H1 (cell line): ENCODE measurements around the gene ANAPC10. TPM values are rescaled to one million over a fixed set of nuclear protein-coding genes. Genes with fewer than 3 reads are reported as not detected.

ENCODE experiments used
- CHD2 ChIP-seq: IDR thresholded peaks from 2 replicates; pipeline ENCODE4 v1.6.1; 2012; ENCODE audit warnings: low read length, improper control_type of control experiment
- CHD7 ChIP-seq: fragments of 300-600 bp; sonication (generic); IDR thresholded peaks from 2 replicates; pipeline ENCODE4 v1.7.1; 2012; ENCODE audit warnings: low read length, moderate library complexity, mild to moderate bottlenecking, inconsistent platforms; ENCODE audit not compliant: insufficient replicate concordance
- NANOG ChIP-seq: IDR thresholded peaks from 2 replicates; pipeline ENCODE4 v1.6.1; 2011; ENCODE audit warnings: low read length, low read depth, mild to moderate bottlenecking, inconsistent platforms; ENCODE audit not compliant: insufficient read depth, poor library complexity, severe bottlenecking
- NRF1 ChIP-seq: IDR thresholded peaks from 2 replicates; pipeline ENCODE4 v1.6.1; 2011; ENCODE audit warnings: mild to moderate bottlenecking, low read depth, low read length, improper control_type of control experiment
- POLR2A ChIP-seq, 2 experiments: IDR thresholded peaks; 1 replicate in 1 of 2; 2 replicates in 1 of 2; pipeline ENCODE4 v1.6.1; 2011; ENCODE audit warnings: low read depth in 2 of 2, low read length in 2 of 2, mild to moderate bottlenecking in 2 of 2; ENCODE audit errors: control extremely low read depth in 1 of 2
- POLR2AphosphoS5 ChIP-seq: IDR thresholded peaks from 2 replicates; pipeline ENCODE4 v1.6.1; 2011; ENCODE audit warnings: low read depth, low read length
- RAD21 ChIP-seq, 2 experiments: IDR thresholded peaks in 1 of 2; conservative IDR thresholded peaks in 1 of 2; 2 replicates each; pipeline ENCODE4 v1.6.1; 2011; ENCODE audit warnings: low read depth in 2 of 2, low read length in 2 of 2, improper control_type of control experiment in 1 of 2, inconsistent platforms in 1 of 2, mild to moderate bottlenecking in 1 of 2, moderate library complexity in 1 of 2
- RFX5 ChIP-seq: IDR thresholded peaks from 2 replicates; pipeline ENCODE4 v1.6.1; 2011; ENCODE audit warnings: low read depth, low read length, improper control_type of control experiment, borderline replicate concordance
- SP4 ChIP-seq: IDR thresholded peaks from 2 replicates; pipeline ENCODE4 v1.6.1; 2012; ENCODE audit warnings: low read length, inconsistent platforms
- TCF12 ChIP-seq: IDR thresholded peaks from 2 replicates; pipeline ENCODE4 v1.6.1; 2011; ENCODE audit warnings: low read depth, mild to moderate bottlenecking, low read length
- YY1 ChIP-seq: IDR thresholded peaks from 2 replicates; pipeline ENCODE4 v1.6.1; 2011; ENCODE audit warnings: low read depth, mild to moderate bottlenecking, low read length
- polyA plus RNA-seq, 7 experiments: library from polyadenylated mRNA; depleted of rRNA in 3 of 7; stranded (reverse) in 5 of 7; unstranded in 2 of 7; fragments of >200 nt in 5 of 7; fragments of 200-250 nt in 2 of 7; gene quantifications; 1 replicate in 5 of 7; 2 replicates in 1 of 7; 4 replicates in 1 of 7; pipeline versions ENCODE4 v1.2.1 to v1.2.3, GENCODE V29; 2011 to 2013; ENCODE audit warnings: missing spikeins in 2 of 7, mixed read lengths in 2 of 7
- total RNA-seq: library from RNA; stranded (reverse); fragmentation: NEBNext Ultra II Directional; extraction: Animal tissue kit (Norgen Biotek cat#: 25700); gene quantifications from 2 replicates; pipeline ENCODE4 v1.2.1, GENCODE V29; 2021

The ANAPC10 gene
- total and polyA plus RNA-seq, 2 of the 8 experiments (the other 6 are each of a cell fraction or from before 2014, with no cell fraction given), result 17.6 to 23.3 TPM

- no peak for TF ChIP-seq CHD7
- TF ChIP-seq NANOG, result no peak
- TF ChIP-seq POLR2A (IDR thresholded peaks at IDR 0.05; ENCODE audit: control extremely low read depth in 1 of 2, low read depth in 2 of 2, low read length in 2 of 2), result no peak
- TF ChIP-seq NRF1, result no peak
- TF ChIP-seq TCF12, result no peak
- no peak for TF ChIP-seq YY1
- TF ChIP-seq RFX5, result no peak
- no peak for TF ChIP-seq RAD21 (IDR thresholded peaks at IDR 0.05 in 1 of 2, conservative IDR thresholded peaks at IDR 0.05 in 1 of 2; ENCODE audit: low read depth in 2 of 2, low read length in 2 of 2)
- no peak for TF ChIP-seq POLR2AphosphoS5
- no peak for TF ChIP-seq SP4
- no peak for TF ChIP-seq CHD2
Observed at GRCh38 chr4:145012841-145013240, 85.2 kb downstream of the ANAPC10 start (continued).
